ENCODE data around the gene PHACTR1.

Gene PHACTR1

GRCh38 chr6:13035606-13036005 lies 319.0 kb downstream of the PHACTR1 start:
- Histone ChIP-seq H3K36me3 (ENCODE audit: control insufficient read depth, insufficient read depth, low read length) (no peaks in the 10 kb centered on the region), H3K4me1 (ENCODE audit: control insufficient read depth, insufficient read depth, low read length, poor library complexity, severe bottlenecking) (no peaks in the 10 kb centered on the region), H3K27ac (ENCODE audit: insufficient read depth, low read length, poor library complexity, severe bottlenecking) (no peak overlapping the region), H3K27me3 (replicated peaks; ENCODE audit: control insufficient read depth, insufficient read depth, low read length, poor library complexity, severe bottlenecking) (no peaks in the 10 kb centered on the region), H3K4me3 (ENCODE audit: insufficient read depth, low read depth, low read length, poor library complexity, severe bottlenecking) (no peak overlapping the region), H3K9me3 (ENCODE audit: control insufficient read depth, low read length) (no peaks in the 10 kb centered on the region)
- no peak for DNase-seq

GRCh38 chr6:13038315-13038714 lies 321.7 kb downstream of the PHACTR1 start:
- Histone ChIP-seq H3K36me3 (ENCODE audit: control insufficient read depth, insufficient read depth, low read length) (no peaks in the 10 kb centered on the region), H3K4me1 (ENCODE audit: control insufficient read depth, insufficient read depth, low read length, poor library complexity, severe bottlenecking) (no peaks in the 10 kb centered on the region), H3K4me3 (ENCODE audit: insufficient read depth, low read depth, low read length, poor library complexity, severe bottlenecking) (no peak overlapping the region), H3K9me3 (ENCODE audit: control insufficient read depth, low read length) (no peaks in the 10 kb centered on the region), H3K27ac (ENCODE audit: insufficient read depth, low read length, poor library complexity, severe bottlenecking) (no peak overlapping the region), H3K27me3 (replicated peaks; ENCODE audit: control insufficient read depth, insufficient read depth, low read length, poor library complexity, severe bottlenecking) (no peaks in the 10 kb centered on the region)
- DNase-seq: no peak

- Histone ChIP-seq H3K9me3 (ENCODE audit: control insufficient read depth, low read length) (no peaks in the 10 kb centered on the region), H3K4me1 (ENCODE audit: control insufficient read depth, insufficient read depth, low read length, poor library complexity, severe bottlenecking) (no peaks in the 10 kb centered on the region), H3K4me3 (ENCODE audit: insufficient read depth, low read depth, low read length, poor library complexity, severe bottlenecking) (no peak overlapping the region), H3K27me3 (replicated peaks; ENCODE audit: control insufficient read depth, insufficient read depth, low read length, poor library complexity, severe bottlenecking) (no peaks in the 10 kb centered on the region), H3K36me3 (ENCODE audit: control insufficient read depth, insufficient read depth, low read length) (no peaks in the 10 kb centered on the region), H3K27ac (ENCODE audit: insufficient read depth, low read length, poor library complexity, severe bottlenecking) (no peak overlapping the region)
- DNase-seq: no peak
These were observed 322.2 kb downstream of the PHACTR1 start for GRCh38 chr6:13038741-13039190.

DNA sequence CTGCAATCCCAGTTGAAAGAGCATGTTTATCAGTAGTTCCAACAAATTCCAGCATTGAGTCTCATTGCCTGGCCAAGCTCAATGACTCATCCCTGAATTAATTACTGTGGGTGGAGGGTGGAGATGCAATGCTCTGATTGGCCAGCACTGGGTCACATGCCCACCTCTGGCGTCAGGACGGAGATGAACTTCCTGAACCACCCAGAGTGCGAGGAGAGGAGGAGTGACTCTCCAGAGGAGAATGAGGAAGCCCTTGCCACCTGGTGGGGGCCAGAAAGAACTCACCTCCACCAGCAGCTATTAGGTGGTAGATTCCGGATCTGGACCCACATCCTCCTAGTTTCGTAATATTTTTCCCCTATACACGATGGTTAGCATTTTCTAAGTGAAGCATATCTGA lies 327.8 kb downstream of the PHACTR1 start:
- Histone ChIP-seq H3K27ac (ENCODE audit: insufficient read depth, low read length, poor library complexity, severe bottlenecking) (no peak overlapping the region), H3K4me1 (ENCODE audit: control insufficient read depth, insufficient read depth, low read length, poor library complexity, severe bottlenecking) (no peaks in the 10 kb centered on the region), H3K4me3 (ENCODE audit: insufficient read depth, low read depth, low read length, poor library complexity, severe bottlenecking) (no peak overlapping the region), H3K9me3 (ENCODE audit: control insufficient read depth, low read length) (no peaks in the 10 kb centered on the region), H3K36me3 (ENCODE audit: control insufficient read depth, insufficient read depth, low read length) (no peaks in the 10 kb centered on the region), H3K27me3 (replicated peaks; ENCODE audit: control insufficient read depth, insufficient read depth, low read length, poor library complexity, severe bottlenecking) (no peaks in the 10 kb centered on the region)
- DNase-seq: no peak

DNA sequence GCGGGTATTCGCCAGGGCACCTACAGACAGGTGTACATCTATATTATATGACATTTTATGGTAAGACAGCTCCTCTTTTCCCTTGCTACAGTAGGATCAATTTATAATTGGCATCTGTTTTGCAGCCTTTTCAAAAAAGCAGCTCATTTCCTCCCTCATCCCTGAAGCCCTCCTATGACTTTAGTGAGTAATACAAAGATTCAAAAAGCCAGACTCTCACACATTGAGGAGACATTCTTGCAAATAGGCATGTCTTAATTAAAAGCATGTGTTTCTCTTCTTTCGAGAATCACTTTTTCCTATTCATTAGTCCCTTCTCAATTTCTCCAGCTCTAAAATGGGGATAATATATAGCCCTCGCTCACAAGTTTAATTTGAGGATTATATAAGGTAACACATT lies 328.3 kb downstream of the PHACTR1 start:
- Histone ChIP-seq H3K36me3 (ENCODE audit: control insufficient read depth, insufficient read depth, low read length) (no peaks in the 10 kb centered on the region), H3K27me3 (replicated peaks; ENCODE audit: control insufficient read depth, insufficient read depth, low read length, poor library complexity, severe bottlenecking) (no peaks in the 10 kb centered on the region), H3K27ac (ENCODE audit: insufficient read depth, low read length, poor library complexity, severe bottlenecking) (no peak overlapping the region), H3K4me1 (ENCODE audit: control insufficient read depth, insufficient read depth, low read length, poor library complexity, severe bottlenecking) (no peaks in the 10 kb centered on the region), H3K9me3 (ENCODE audit: control insufficient read depth, low read length) (no peaks in the 10 kb centered on the region), H3K4me3 (ENCODE audit: insufficient read depth, low read depth, low read length, poor library complexity, severe bottlenecking) (no peak overlapping the region)
- DNase-seq: no peak

DNA sequence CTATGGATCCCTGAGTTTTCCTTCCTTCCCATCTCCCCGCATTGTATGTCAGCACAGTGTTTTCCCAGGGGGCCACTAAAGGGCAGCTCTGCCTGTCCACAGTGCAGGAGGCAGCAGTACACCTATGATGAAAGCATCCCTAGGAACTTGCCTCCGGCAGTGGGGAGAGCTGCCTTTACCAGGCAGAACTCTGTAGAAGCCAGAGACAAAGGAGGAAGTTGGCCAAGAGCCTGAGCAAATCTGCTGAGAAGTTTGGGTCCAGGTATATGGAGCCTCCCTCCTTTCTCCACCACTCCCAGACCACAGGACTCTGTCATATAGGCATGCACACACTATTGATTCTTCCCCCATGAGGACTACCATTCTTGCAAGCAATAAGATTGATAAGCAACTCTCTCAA lies 329.1 kb downstream of the PHACTR1 start:
- Histone ChIP-seq H3K4me3 (ENCODE audit: insufficient read depth, low read depth, low read length, poor library complexity, severe bottlenecking) (no peak overlapping the region), H3K27ac (ENCODE audit: insufficient read depth, low read length, poor library complexity, severe bottlenecking) (no peak overlapping the region), H3K9me3 (ENCODE audit: control insufficient read depth, low read length) (no peaks in the 10 kb centered on the region), H3K4me1 (ENCODE audit: control insufficient read depth, insufficient read depth, low read length, poor library complexity, severe bottlenecking) (no peaks in the 10 kb centered on the region), H3K27me3 (replicated peaks; ENCODE audit: control insufficient read depth, insufficient read depth, low read length, poor library complexity, severe bottlenecking) (no peaks in the 10 kb centered on the region), H3K36me3 (ENCODE audit: control insufficient read depth, insufficient read depth, low read length) (no peaks in the 10 kb centered on the region)
- no peak for DNase-seq

DNA sequence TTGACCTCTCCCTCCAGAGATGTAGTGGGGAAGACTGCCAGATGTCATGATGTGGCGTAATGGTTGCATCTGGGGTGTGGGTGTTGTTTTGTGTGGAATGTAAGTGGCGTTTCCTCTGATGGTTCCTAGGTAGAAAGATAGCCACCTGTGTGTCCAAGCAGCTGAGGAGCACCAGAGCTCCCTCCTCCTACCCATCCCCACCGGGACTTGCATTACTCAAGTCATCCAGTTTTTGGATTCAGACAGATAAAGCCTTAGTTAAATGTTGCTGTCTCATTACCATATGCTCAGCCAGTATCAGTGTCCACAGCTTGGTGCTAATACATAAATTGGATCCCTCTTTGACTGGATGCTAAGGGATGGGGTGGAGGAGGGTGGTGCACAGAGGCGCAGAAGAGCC lies 329.5 kb downstream of the PHACTR1 start:
- H3K36me3 ChIP-seq (ENCODE audit: control insufficient read depth, insufficient read depth, low read length): no peaks in the 10 kb centered on the region
- H3K9me3 ChIP-seq (ENCODE audit: control insufficient read depth, low read length): no peaks in the 10 kb centered on the region
- no peaks in the 10 kb centered on the region for H3K4me1 ChIP-seq (ENCODE audit: control insufficient read depth, insufficient read depth, low read length, poor library complexity, severe bottlenecking)
- H3K4me3 ChIP-seq (ENCODE audit: insufficient read depth, low read depth, low read length, poor library complexity, severe bottlenecking): no peak overlapping the region
- no peaks in the 10 kb centered on the region for H3K27me3 ChIP-seq (replicated peaks; ENCODE audit: control insufficient read depth, insufficient read depth, low read length, poor library complexity, severe bottlenecking)
- H3K27ac ChIP-seq (ENCODE audit: insufficient read depth, low read length, poor library complexity, severe bottlenecking): no peak overlapping the region
- DNase-seq: no peak

DNA sequence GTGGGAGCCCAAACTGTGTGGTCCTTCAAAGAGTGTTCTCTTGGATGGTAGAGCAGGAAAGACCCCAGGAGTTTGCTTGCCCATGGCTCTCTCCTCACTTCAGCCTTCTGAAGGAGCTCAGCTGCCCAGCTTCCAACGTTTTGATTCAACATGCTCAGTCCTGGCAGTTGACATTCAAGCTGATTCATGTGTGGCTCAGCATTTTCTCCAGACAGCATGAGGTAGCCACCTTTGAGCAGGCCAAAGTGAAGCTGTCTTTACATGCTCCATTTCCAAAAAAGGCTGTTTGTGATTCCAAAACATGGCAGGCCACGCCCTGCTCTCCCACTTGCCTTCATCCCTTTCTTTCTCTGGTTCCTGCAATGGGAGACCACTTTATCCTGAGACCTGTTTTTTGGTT lies 331.5 kb downstream of the PHACTR1 start:
- Histone ChIP-seq H3K9me3 (ENCODE audit: control insufficient read depth, low read length) (no peaks in the 10 kb centered on the region), H3K4me3 (ENCODE audit: insufficient read depth, low read depth, low read length, poor library complexity, severe bottlenecking) (no peak overlapping the region), H3K36me3 (ENCODE audit: control insufficient read depth, insufficient read depth, low read length) (no peaks in the 10 kb centered on the region), H3K27me3 (replicated peaks; ENCODE audit: control insufficient read depth, insufficient read depth, low read length, poor library complexity, severe bottlenecking) (no peaks in the 10 kb centered on the region), H3K4me1 (ENCODE audit: control insufficient read depth, insufficient read depth, low read length, poor library complexity, severe bottlenecking) (no peaks in the 10 kb centered on the region), H3K27ac (ENCODE audit: insufficient read depth, low read length, poor library complexity, severe bottlenecking) (no peak overlapping the region)
- DNase-seq: no peak

DNA sequence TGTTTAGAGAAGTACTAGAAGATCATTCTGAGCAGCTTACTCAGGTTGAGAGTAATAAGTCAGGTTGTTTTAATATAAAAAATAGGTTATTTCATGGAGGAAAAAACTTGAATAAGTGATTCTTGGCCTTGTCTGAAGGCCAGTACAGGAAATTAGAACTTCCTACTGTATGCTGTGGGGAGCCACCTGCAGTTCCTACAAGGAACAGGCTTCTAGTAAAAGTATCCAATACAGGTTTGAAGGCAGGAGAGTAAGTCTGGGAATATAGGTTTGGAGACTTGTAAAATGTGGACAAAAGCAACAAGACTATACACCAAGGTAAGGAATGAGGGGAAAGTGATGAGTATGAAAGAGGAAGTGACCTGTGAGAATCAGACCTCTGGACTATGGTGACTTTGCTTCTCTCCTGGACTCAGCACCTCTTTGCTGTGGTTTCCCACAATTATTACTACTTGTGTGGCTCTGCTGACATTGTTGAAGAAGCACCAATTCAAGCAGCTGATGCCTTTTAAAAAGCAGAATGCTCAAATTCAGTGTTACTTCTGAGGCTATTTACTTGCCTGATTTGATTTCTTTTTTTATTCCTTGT lies 333.2 kb downstream of the PHACTR1 start:
- H3K4me1 ChIP-seq (ENCODE audit: control insufficient read depth, insufficient read depth, low read length, poor library complexity, severe bottlenecking): no peaks in the 10 kb centered on the region

DNA sequence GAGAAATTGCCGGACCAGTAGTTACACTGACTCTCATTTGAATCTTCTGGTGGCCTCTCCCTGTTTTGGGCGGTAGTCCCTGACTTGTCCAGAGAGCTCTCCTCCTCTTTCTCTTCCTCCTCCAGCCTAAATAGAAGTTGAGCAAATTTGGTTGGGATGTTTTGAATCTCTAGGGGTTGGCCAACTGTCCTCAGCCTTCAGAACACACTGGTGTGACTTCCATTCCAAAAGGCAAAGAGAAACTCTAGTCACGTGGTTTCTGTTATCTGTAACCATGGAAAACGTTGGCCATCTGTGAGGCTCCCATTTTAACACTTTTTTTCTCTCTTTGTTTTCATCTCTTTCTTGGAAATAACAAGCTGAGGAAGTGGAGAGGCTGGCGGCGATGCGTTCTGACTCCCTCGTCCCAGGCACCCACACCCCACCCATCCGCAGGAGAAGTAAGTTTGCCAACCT lies 336.5 kb downstream of the PHACTR1 start:
- no peak overlapping the region for H3K27ac ChIP-seq (ENCODE audit: insufficient read depth, low read length, poor library complexity, severe bottlenecking)

More for the DNA sequence above, 333.2 kb downstream of the PHACTR1 start:
- DNase-seq: no peak
- Histone ChIP-seq H3K9me3 (ENCODE audit: control insufficient read depth, low read length) (no peaks in the 10 kb centered on the region), H3K36me3 (ENCODE audit: control insufficient read depth, insufficient read depth, low read length) (no peaks in the 10 kb centered on the region), H3K27ac (ENCODE audit: insufficient read depth, low read length, poor library complexity, severe bottlenecking) (no peak overlapping the region), H3K27me3 (replicated peaks; ENCODE audit: control insufficient read depth, insufficient read depth, low read length, poor library complexity, severe bottlenecking) (no peaks in the 10 kb centered on the region), H3K4me3 (ENCODE audit: insufficient read depth, low read depth, low read length, poor library complexity, severe bottlenecking) (no peak overlapping the region)

More for the DNA sequence above, 336.5 kb downstream of the PHACTR1 start:
- DNase-seq: no peak
- H3K36me3 ChIP-seq (ENCODE audit: control insufficient read depth, insufficient read depth, low read length): no peaks in the 10 kb centered on the region
- no peaks in the 10 kb centered on the region for H3K4me1 ChIP-seq (ENCODE audit: control insufficient read depth, insufficient read depth, low read length, poor library complexity, severe bottlenecking)
- H3K27me3 ChIP-seq (replicated peaks; ENCODE audit: control insufficient read depth, insufficient read depth, low read length, poor library complexity, severe bottlenecking): no peaks in the 10 kb centered on the region
- no peaks in the 10 kb centered on the region for H3K9me3 ChIP-seq (ENCODE audit: control insufficient read depth, low read length)
- no peak overlapping the region for H3K4me3 ChIP-seq (ENCODE audit: insufficient read depth, low read depth, low read length, poor library complexity, severe bottlenecking)
